SW 1271 (cell line): ENCODE measurements around the gene TM2D3.

Experiments
- DNase-seq, 2 experiments: peaks; one replicate each; lab custom pipeline; 2025; lab: John Stamatoyannopoulos, UW

Gene TM2D3

GRCh38 chr15:101652098-101652785 is at the start of gene TM2D3:
Gene TM2D3, minus strand, starts transcription at chr15:101652381. Its CDS starts 20 bp downstream, at chr15:101652361.
- peak; percentile 73 to 95 for DNase-seq

- DNase-seq, result no peak
Observed at GRCh38 chr15:101698314-101698713, 46.1 kb upstream of the TM2D3 start.

- DNase-seq, result no peak
Observed at GRCh38 chr15:101697488-101697887, 45.3 kb upstream of the TM2D3 start.

- no peak for DNase-seq
Observed at GRCh38 chr15:101696829-101697228, 44.6 kb upstream of the TM2D3 start.

- DNase-seq, result peak in 1 of 2 experiments; percentile 24
Observed at GRCh38 chr15:101694261-101694660, 42.1 kb upstream of the TM2D3 start.

GRCh38 chr15:101692801-101693598 is 40.8 kb upstream of the TM2D3 start:
- DNase-seq, result no peak

GRCh38 chr15:101689901-101690300 is 37.7 kb upstream of the TM2D3 start:
- no peak for DNase-seq

- DNase-seq, result no peak
Observed at GRCh38 chr15:101686718-101687117, 34.5 kb upstream of the TM2D3 start.

GRCh38 chr15:101684877-101685276 is 32.7 kb upstream of the TM2D3 start:
- DNase-seq, result no peak

GRCh38 chr15:101684384-101684783 is 32.2 kb upstream of the TM2D3 start:
- DNase-seq, result peak in 1 of 2 experiments; percentile 27

GRCh38 chr15:101679806-101680205 is 27.6 kb upstream of the TM2D3 start:
- no peak for DNase-seq

- no peak for DNase-seq
Observed at GRCh38 chr15:101676921-101677329, 24.7 kb upstream of the TM2D3 start.

- DNase-seq, result peak; percentile 40 to 67
Observed at GRCh38 chr15:101675796-101676582, 23.8 kb upstream of the TM2D3 start.

GRCh38 chr15:101675015-101675414 is 22.8 kb upstream of the TM2D3 start:
- peak; percentile 40 to 76 for DNase-seq

GRCh38 chr15:101672298-101672697 is 20.1 kb upstream of the TM2D3 start:
- no peak for DNase-seq

- no peak for DNase-seq
Observed at GRCh38 chr15:101669744-101670143, 17.6 kb upstream of the TM2D3 start.

GRCh38 chr15:101667881-101668280 is 15.7 kb upstream of the TM2D3 start:
- DNase-seq, result no peak

- peak in 1 of 2 experiments; percentile 7 for DNase-seq
Observed at GRCh38 chr15:101664303-101664913, 12.2 kb upstream of the TM2D3 start.

- DNase-seq, result no peak
Observed at GRCh38 chr15:101662203-101662602, 10.0 kb upstream of the TM2D3 start.

- DNase-seq, result no peak
Observed at GRCh38 chr15:101660005-101660404, 7.8 kb upstream of the TM2D3 start.

GRCh38 chr15:101657968-101658784 is 6.0 kb upstream of the TM2D3 start:
- no peak for DNase-seq
